IPS DF 6.9 (cell line): ENCODE data around the gene LIMA1.

Experiments
- DNase-seq: peaks from one replicate; pipeline ENCODE4 v3.0.0-alpha.2; 2013; ENCODE audit warnings: low read depth, low spot score
- H3K27ac ChIP-seq: one replicate; pipeline ENCODE4 v1.5.1; 2013; ENCODE audit warnings: low read length, control low read depth
- H3K27me3 ChIP-seq: 2 replicates; pipeline ENCODE4 v1.6.1; 2013; ENCODE audit warnings: mild to moderate bottlenecking, low read length; ENCODE audit not compliant: control insufficient read depth, insufficient read depth
- H3K36me3 ChIP-seq: 2 replicates; pipeline ENCODE4 v1.6.1; 2013; ENCODE audit warnings: low read length; ENCODE audit not compliant: control insufficient read depth, insufficient read depth
- H3K4me1 ChIP-seq: 2 replicates; pipeline ENCODE4 v1.6.1; 2013; ENCODE audit warnings: low read length; ENCODE audit not compliant: control insufficient read depth, insufficient read depth
- H3K4me3 ChIP-seq: 2 replicates; pipeline ENCODE4 v1.5.1; 2013; ENCODE audit warnings: mild to moderate bottlenecking, low read length
- H3K9me3 ChIP-seq: 2 replicates; pipeline ENCODE4 v1.6.1; 2013; ENCODE audit warnings: low read length, inconsistent platforms; ENCODE audit not compliant: control insufficient read depth, insufficient read depth
- WGBS: extraction: QIAGEN DNeasy Blood & Tissue Kit; methylation state at CpG from one replicate; pipeline ENCODE4 v1.1.7; 2013; ENCODE audit warnings: mixed read lengths, missing lambda C conversion rate; ENCODE audit not compliant: insufficient read length, insufficient coverage; 5-methylcytosine and 5-hydroxymethylcytosine counted together

The LIMA1 gene

GRCh38 chr12:50207424-50207823, 75.9 kb downstream of the LIMA1 start:
- WGBS, result no CpG with 5 or more reads among the region's 2 CpGs
- DNase-seq, result no peak
- Histone ChIP-seq H3K9me3 (no peaks in the 10 kb centered on the region), H3K27ac (no peak overlapping the region), H3K27me3 (no peaks in the 10 kb centered on the region), H3K4me1 (no peaks in the 10 kb centered on the region), H3K4me3 (no peak overlapping the region), H3K36me3 (no peaks in the 10 kb centered on the region; the same call in 1 of the 2 replicates)

- no CpG with 5 or more reads among the region's 6 CpGs for WGBS
- H3K27ac ChIP-seq, result no peak overlapping the region
- H3K4me1 ChIP-seq, result no peaks in the 10 kb centered on the region; the same call in 1 of the 2 replicates
- no peaks in the 10 kb centered on the region; the same call in 1 of the 2 replicates for H3K36me3 ChIP-seq
- no peaks in the 10 kb centered on the region for H3K9me3 ChIP-seq
- H3K27me3 ChIP-seq, result no peaks in the 10 kb centered on the region
- no peak for DNase-seq
- H3K4me3 ChIP-seq, result no peak overlapping the region
Observed at GRCh38 chr12:50205648-50206047, 77.7 kb downstream of the LIMA1 start.

- DNase-seq, result no peak
- no CpG with 5 or more reads among the region's 2 CpGs for WGBS
- H3K4me3 ChIP-seq, result no peak overlapping the region
- H3K27ac ChIP-seq, result no peak overlapping the region
- no peaks in the 10 kb centered on the region for H3K9me3 ChIP-seq
- no peaks in the 10 kb centered on the region; the same call in 1 of the 2 replicates for H3K4me1 ChIP-seq
- no peaks in the 10 kb centered on the region for H3K27me3 ChIP-seq
- H3K36me3 ChIP-seq, result peaks cover 5% of the 10 kb centered on the region; the same call in 1 of the 2 replicates
Observed at GRCh38 chr12:50203691-50204090, 79.6 kb downstream of the LIMA1 start.

DNA sequence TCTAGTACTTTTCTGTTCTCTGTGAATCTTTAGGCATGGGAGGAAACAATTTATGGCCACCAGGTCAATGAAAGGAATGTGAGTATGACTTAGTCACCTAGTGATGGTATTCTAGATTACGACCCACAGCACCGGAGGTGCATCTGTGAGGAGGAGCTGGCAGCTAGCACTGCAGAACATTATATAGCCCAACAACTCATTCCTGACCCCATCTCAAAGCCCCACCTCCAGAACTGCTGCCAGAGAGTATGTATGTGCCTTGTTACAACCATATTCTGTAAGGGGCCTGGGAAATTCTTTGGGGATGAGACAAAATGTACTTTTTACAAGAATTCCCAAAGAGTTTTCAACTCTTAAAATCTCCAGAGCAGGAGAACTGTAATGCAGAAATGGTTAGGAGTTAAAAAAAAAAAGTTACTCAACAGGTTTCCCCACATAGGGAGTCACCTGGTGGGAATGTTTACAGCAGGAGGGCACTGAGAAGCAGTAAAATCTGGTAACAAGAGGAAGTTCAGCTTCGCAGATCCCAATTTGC, 81.3 kb downstream of the LIMA1 start:
- DNase-seq, result no peak
- no peaks in the 10 kb centered on the region for H3K9me3 ChIP-seq
- H3K36me3 ChIP-seq, result peaks cover 5% of the 10 kb centered on the region; the same call in 1 of the 2 replicates
- WGBS, result no CpG with 5 or more reads among the region's 3 CpGs
- H3K27me3 ChIP-seq, result no peaks in the 10 kb centered on the region
- H3K4me1 ChIP-seq, result no peaks in the 10 kb centered on the region; the same call in 1 of the 2 replicates
- no peak overlapping the region for H3K27ac ChIP-seq
- no peak overlapping the region for H3K4me3 ChIP-seq

- no peak for DNase-seq
- Histone ChIP-seq H3K36me3 (peaks cover 5% of the 10 kb centered on the region; the same call in 1 of the 2 replicates), H3K4me1 (no peaks in the 10 kb centered on the region; the same call in 1 of the 2 replicates)
Observed at GRCh38 chr12:50200552-50201273, 82.6 kb downstream of the LIMA1 start.

GRCh38 chr12:50198829-50199228, 84.5 kb downstream of the LIMA1 start:
- H3K4me1 ChIP-seq, result no peaks in the 10 kb centered on the region; the same call in 1 of the 2 replicates
- H3K4me3 ChIP-seq, result no peak overlapping the region
- peaks cover 5% of the 10 kb centered on the region; the same call in 1 of the 2 replicates for H3K36me3 ChIP-seq
- no peak overlapping the region for H3K27ac ChIP-seq
- H3K27me3 ChIP-seq, result no peaks in the 10 kb centered on the region
- no CpG with 5 or more reads among the region's 5 CpGs for WGBS
- DNase-seq, result no peak
- no peaks in the 10 kb centered on the region for H3K9me3 ChIP-seq

More at GRCh38 chr12:50200552-50201273, 82.6 kb downstream of the LIMA1 start:
- Histone ChIP-seq H3K27ac (no peak overlapping the region), H3K4me3 (no peak overlapping the region), H3K9me3 (no peaks in the 10 kb centered on the region), H3K27me3 (no peaks in the 10 kb centered on the region)
- no CpG with 5 or more reads among the region's 2 CpGs for whole genome bisulfite sequencing

GRCh38 chr12:50197297-50197727, 86.0 kb downstream of the LIMA1 start:
- H3K4me3 ChIP-seq, result no peak overlapping the region
- WGBS, result no CpG with 5 or more reads among the region's 5 CpGs
- DNase-seq, result no peak
- no peaks in the 10 kb centered on the region for H3K27me3 ChIP-seq
- H3K9me3 ChIP-seq, result no peaks in the 10 kb centered on the region
- no peak overlapping the region for H3K27ac ChIP-seq
- no peaks in the 10 kb centered on the region; the same call in 1 of the 2 replicates for H3K4me1 ChIP-seq
- 0 out of 2 replicates have a peak, but pooled peaks cover 5% of the 10 kb centered on the region for H3K36me3 ChIP-seq

- Histone ChIP-seq H3K9me3 (no peaks in the 10 kb centered on the region), H3K27ac (no peak overlapping the region), H3K36me3 (0 out of 2 replicates have a peak, but pooled peaks cover 5% of the 10 kb centered on the region), H3K4me3 (no peak overlapping the region), H3K4me1 (no peaks in the 10 kb centered on the region), H3K27me3 (no peaks in the 10 kb centered on the region)
- DNase-seq, result no peak
- WGBS, result no CpG with 5 or more reads among the region's 4 CpGs
Observed at GRCh38 chr12:50196537-50196936, 86.8 kb downstream of the LIMA1 start.

DNA sequence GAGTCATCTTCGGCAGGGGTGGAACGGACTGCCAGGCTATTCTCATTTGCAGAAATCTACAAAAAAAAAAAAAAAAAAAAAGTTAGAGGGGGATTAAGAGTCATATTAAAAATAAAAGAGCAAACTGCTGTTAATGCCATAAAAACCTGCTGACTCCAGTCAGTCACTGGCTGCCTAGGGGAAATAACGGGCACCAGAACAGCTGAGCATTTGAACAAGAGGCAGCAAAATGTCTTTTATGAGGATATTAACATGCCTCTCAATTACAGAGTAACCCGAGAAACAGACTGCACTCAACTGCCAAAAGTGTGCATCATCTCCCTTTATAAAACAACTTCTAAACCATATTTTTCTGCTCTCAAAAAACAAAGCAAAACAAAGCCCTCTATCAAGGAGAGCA, 87.5 kb downstream of the LIMA1 start:
- H3K27me3 ChIP-seq, result no peaks in the 10 kb centered on the region
- no peak overlapping the region for H3K27ac ChIP-seq
- no peak for DNase-seq
- no peaks in the 10 kb centered on the region; the same call in 1 of the 2 replicates for H3K4me1 ChIP-seq
- no peaks in the 10 kb centered on the region for H3K9me3 ChIP-seq
- no CpG with 5 or more reads among the region's 4 CpGs for WGBS
- no peak overlapping the region for H3K4me3 ChIP-seq
- H3K36me3 ChIP-seq, result 0 out of 2 replicates have a peak, but pooled peaks cover 5% of the 10 kb centered on the region

DNA sequence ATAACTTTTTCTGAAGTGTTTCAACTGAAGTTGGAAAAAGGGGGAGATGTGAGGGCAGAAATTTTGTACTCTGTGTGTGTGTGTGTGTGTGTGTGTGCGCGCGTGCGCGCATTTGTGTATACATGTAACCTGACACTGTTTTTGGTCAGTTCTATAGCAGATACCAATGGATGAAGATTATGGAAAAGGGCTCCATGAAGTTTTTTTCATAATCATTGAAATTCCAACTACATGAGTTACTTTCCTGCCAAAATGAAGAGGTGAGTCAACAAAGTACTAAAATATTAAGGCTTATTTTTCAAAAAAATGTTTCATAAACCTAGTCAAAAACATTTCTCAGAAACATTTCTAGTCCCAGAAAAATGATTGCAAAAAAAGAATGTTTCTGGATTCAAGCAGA, 90.4 kb downstream of the LIMA1 start:
- Histone ChIP-seq H3K4me1 (no peaks in the 10 kb centered on the region; the same call in 1 of the 2 replicates), H3K27me3 (no peaks in the 10 kb centered on the region), H3K4me3 (no peak overlapping the region), H3K9me3 (no peaks in the 10 kb centered on the region), H3K36me3 (no peaks in the 10 kb centered on the region), H3K27ac (no peak overlapping the region)
- WGBS, result no CpG with 5 or more reads among the region's 5 CpGs
- DNase-seq, result no peak
